Cardiac muscle cell (in vitro differentiated cells and primary cell): ENCODE results near the gene PAX5. TPM values are rescaled to one million over a fixed set of nuclear protein-coding genes. Genes with fewer than 3 reads are reported as not detected.

Experiments
- DNase-seq, 2 donors: peaks; one replicate each; pipeline versions ENCODE4 v3.0.0 to v3.0.0-alpha.2; 2010 to 2017; ENCODE audit warnings: low read depth in 1 of 2, low spot score in 1 of 2
- H3K27ac ChIP-seq: fragments of 200-600 bp; sonication (generic); 2 replicates; pipeline ENCODE4 v1.5.1; 2016
- H3K27me3 ChIP-seq: fragments of 200-600 bp; sonication (generic); 2 replicates; pipeline ENCODE4 v1.6.0; 2016; ENCODE audit warnings: control low read depth
- H3K36me3 ChIP-seq: fragments of 200-600 bp; sonication (generic); 2 replicates; pipeline ENCODE4 v1.5.1; 2016; ENCODE audit warnings: control low read depth
- H3K4me1 ChIP-seq: fragments of 200-600 bp; sonication (generic); 2 replicates; pipeline ENCODE4 v1.8.1; 2017; ENCODE audit warnings: low read depth, mild to moderate bottlenecking, mixed run types
- H3K4me3 ChIP-seq: fragments of 200-600 bp; sonication (generic); 2 replicates; pipeline ENCODE4 v1.5.1; 2016; ENCODE audit warnings: mild to moderate bottlenecking
- H3K9me3 ChIP-seq: fragments of 200-600 bp; sonication (generic); 2 replicates; pipeline ENCODE4 v1.5.1; 2017; ENCODE audit warnings: low read depth, mild to moderate bottlenecking, control low read depth
- CTCF ChIP-seq: IDR thresholded peaks from 2 replicates; pipeline ENCODE4 v1.5.1; 2012; ENCODE audit warnings: low read depth, mild to moderate bottlenecking, low read length
- polyA plus RNA-seq: library from polyadenylated mRNA; unstranded; fragments of >200 nt; fragmentation: Nextera tagmentation; extraction: Ambion mirVana; gene quantifications from 2 replicates; pipeline ENCODE4 v1.2.1, GENCODE V29; 2016
- total RNA-seq: library from RNA; depleted of rRNA; stranded (reverse); fragments of >200 nt; gene quantifications from 2 replicates; pipeline ENCODE4 v1.2.3, GENCODE V29; 2016

PAX5 gene
- total and polyA plus RNA-seq, 2 experiments from 2014 or later = not detected

- no peak for TF ChIP-seq CTCF
- Histone ChIP-seq H3K4me1 (no peaks in the 10 kb centered on the region), H3K4me3 (no peak overlapping the region), H3K27ac (no peak overlapping the region), H3K27me3 (peaks cover 12% of the 10 kb centered on the region), H3K9me3 (no peaks in the 10 kb centered on the region), H3K36me3 (no peaks in the 10 kb centered on the region)
- DNase-seq = no peak
Measured at GRCh38 chr9:36968574-36969215, 65.4 kb downstream of the PAX5 start.

GRCh38 chr9:36967997-36968396 lies 66.1 kb downstream of the PAX5 start:
- H3K27ac ChIP-seq = no peak overlapping the region
- no peaks in the 10 kb centered on the region for H3K4me1 ChIP-seq

GRCh38 chr9:36966371-36967097 lies 67.5 kb downstream of the PAX5 start:
- no peaks in the 10 kb centered on the region for H3K36me3 ChIP-seq
- DNase-seq = no peak

More at GRCh38 chr9:36967997-36968396, 66.1 kb downstream of the PAX5 start:
- peaks cover 12% of the 10 kb centered on the region for H3K27me3 ChIP-seq
- DNase-seq = no peak
- H3K9me3 ChIP-seq = no peaks in the 10 kb centered on the region
- H3K4me3 ChIP-seq = no peak overlapping the region
- no peak for TF ChIP-seq CTCF
- no peaks in the 10 kb centered on the region for H3K36me3 ChIP-seq

GRCh38 chr9:36964791-36965190 lies 69.3 kb downstream of the PAX5 start:
- Histone ChIP-seq H3K36me3 (no peaks in the 10 kb centered on the region), H3K9me3 (no peaks in the 10 kb centered on the region), H3K4me1 (no peaks in the 10 kb centered on the region), H3K27ac (no peak overlapping the region), H3K4me3 (no peak overlapping the region), H3K27me3 (no peaks in the 10 kb centered on the region)
- no peak for DNase-seq
- TF ChIP-seq CTCF = no peak

More at GRCh38 chr9:36966371-36967097, 67.5 kb downstream of the PAX5 start:
- Histone ChIP-seq H3K4me3 (no peak overlapping the region), H3K9me3 (no peaks in the 10 kb centered on the region), H3K4me1 (no peaks in the 10 kb centered on the region), H3K27me3 (peaks cover 6% of the 10 kb centered on the region), H3K27ac (no peak overlapping the region)
- TF ChIP-seq CTCF = no peak

- Histone ChIP-seq H3K27me3 (no peaks in the 10 kb centered on the region), H3K27ac (no peak overlapping the region)
- no peak for DNase-seq
Measured at GRCh38 chr9:36963346-36963745, 70.7 kb downstream of the PAX5 start.

More at GRCh38 chr9:36963346-36963745, 70.7 kb downstream of the PAX5 start:
- no peak for TF ChIP-seq CTCF
- no peaks in the 10 kb centered on the region for H3K9me3 ChIP-seq
- H3K4me3 ChIP-seq = no peak overlapping the region
- no peaks in the 10 kb centered on the region for H3K4me1 ChIP-seq
- no peaks in the 10 kb centered on the region for H3K36me3 ChIP-seq
